ENCODE results near the gene COL23A1.

GRCh38 chr5:178235588-178235974, 354.6 kb downstream of the COL23A1 start:
- TF ChIP-seq CTCF (IDR thresholded peaks at IDR 0.05) (no peak), POLR2AphosphoS5 (IDR thresholded peaks at IDR 0.05) (no peak), POLR2A (IDR thresholded peaks at IDR 0.05) (no peak)

Measured in gastroesophageal sphincter (tissue), 3 donors.